Osteocyte (in vitro differentiated cells): ENCODE measurements around the gene KCNIP3. TPM values are rescaled to one million over a fixed set of nuclear protein-coding genes. Genes with fewer than 3 reads are reported as not detected.

Experiments used
- DNase-seq: peaks from one replicate; pipeline ENCODE4 v3.0.0; 2021; ENCODE audit warnings: mixed read lengths; ENCODE audit not compliant: unreplicated experiment; ENCODE audit errors: extremely low spot score
- H3K27ac Mint-ChIP-seq: one replicate; pipeline ENCODE4 v1.8.0; 2021; ENCODE audit warnings: mild to moderate bottlenecking, mixed read lengths; ENCODE audit not compliant: unreplicated experiment
- H3K27me3 Mint-ChIP-seq: one replicate; pipeline ENCODE4 v1.8.0; 2021; ENCODE audit warnings: mixed read lengths; ENCODE audit not compliant: unreplicated experiment
- H3K36me3 Mint-ChIP-seq: one replicate; pipeline ENCODE4 v1.8.0; 2021; ENCODE audit warnings: mixed read lengths; ENCODE audit not compliant: unreplicated experiment
- H3K4me1 Mint-ChIP-seq: one replicate; pipeline ENCODE4 v1.8.0; 2021; ENCODE audit warnings: mixed read lengths; ENCODE audit not compliant: unreplicated experiment
- H3K4me3 Mint-ChIP-seq: one replicate; pipeline ENCODE4 v1.8.0; 2021; ENCODE audit warnings: mild to moderate bottlenecking, moderate library complexity, mixed read lengths; ENCODE audit not compliant: unreplicated experiment
- H3K9me3 Mint-ChIP-seq: one replicate; pipeline ENCODE4 v1.8.0; 2021; ENCODE audit warnings: mixed read lengths; ENCODE audit not compliant: unreplicated experiment
- CTCF ChIP-seq: fragments of 200-600 bp; sonication (generic); IDR thresholded peaks from 2 replicates; pipeline ENCODE4 v1.5.0; 2021; ENCODE audit warnings: antibody characterized with exemption, mild to moderate bottlenecking, moderate library complexity
- total RNA-seq: library from RNA; stranded (reverse); gene quantifications from 2 replicates; pipeline ENCODE4 v1.2.1, GENCODE V29; 2021

The KCNIP3 gene
- total RNA-seq, 1 donor from 2014 or later = 1.4 TPM

DNA sequence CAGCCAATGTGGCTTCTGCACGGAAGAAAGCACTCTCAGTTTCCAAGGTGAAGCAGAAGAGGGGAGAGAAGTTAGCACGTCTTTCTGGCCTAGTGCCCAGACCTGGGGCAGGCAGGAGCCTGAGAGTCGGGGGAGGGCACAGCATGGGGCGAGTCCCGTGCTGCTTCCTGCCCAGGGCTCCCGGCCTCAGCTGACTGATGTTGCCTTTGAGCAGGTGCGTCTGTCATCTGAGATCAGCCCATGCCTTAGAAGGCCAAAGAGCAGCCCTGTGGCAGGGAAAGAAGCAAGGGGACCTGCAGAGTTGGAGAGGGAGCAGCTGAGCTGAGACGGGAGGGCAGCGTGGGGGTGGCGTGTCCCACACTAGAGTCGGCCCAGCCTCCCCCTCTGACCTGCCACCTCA is 3.3 kb downstream of the KCNIP3 start:
- DNase-seq = no peak
- Mint-ChIP-seq H3K9me3 (no peaks in the 10 kb centered on the region), H3K27ac (no peak overlapping the region), H3K4me1 (no peaks in the 10 kb centered on the region), H3K36me3 (no peaks in the 10 kb centered on the region), H3K4me3 (no peak overlapping the region), H3K27me3 (peaks cover 3% of the 10 kb centered on the region)
- no peak for TF ChIP-seq CTCF

- H3K27ac Mint-ChIP-seq = no peak overlapping the region
- H3K9me3 Mint-ChIP-seq = no peaks in the 10 kb centered on the region
- no peaks in the 10 kb centered on the region for H3K4me1 Mint-ChIP-seq
- H3K36me3 Mint-ChIP-seq = no peaks in the 10 kb centered on the region
- no peak overlapping the region for H3K4me3 Mint-ChIP-seq
- H3K27me3 Mint-ChIP-seq = peaks cover 4% of the 10 kb centered on the region
- no peak for TF ChIP-seq CTCF
- DNase-seq = no peak
Measured at GRCh38 chr2:95301186-95301585, 4.0 kb downstream of the KCNIP3 start.

DNA sequence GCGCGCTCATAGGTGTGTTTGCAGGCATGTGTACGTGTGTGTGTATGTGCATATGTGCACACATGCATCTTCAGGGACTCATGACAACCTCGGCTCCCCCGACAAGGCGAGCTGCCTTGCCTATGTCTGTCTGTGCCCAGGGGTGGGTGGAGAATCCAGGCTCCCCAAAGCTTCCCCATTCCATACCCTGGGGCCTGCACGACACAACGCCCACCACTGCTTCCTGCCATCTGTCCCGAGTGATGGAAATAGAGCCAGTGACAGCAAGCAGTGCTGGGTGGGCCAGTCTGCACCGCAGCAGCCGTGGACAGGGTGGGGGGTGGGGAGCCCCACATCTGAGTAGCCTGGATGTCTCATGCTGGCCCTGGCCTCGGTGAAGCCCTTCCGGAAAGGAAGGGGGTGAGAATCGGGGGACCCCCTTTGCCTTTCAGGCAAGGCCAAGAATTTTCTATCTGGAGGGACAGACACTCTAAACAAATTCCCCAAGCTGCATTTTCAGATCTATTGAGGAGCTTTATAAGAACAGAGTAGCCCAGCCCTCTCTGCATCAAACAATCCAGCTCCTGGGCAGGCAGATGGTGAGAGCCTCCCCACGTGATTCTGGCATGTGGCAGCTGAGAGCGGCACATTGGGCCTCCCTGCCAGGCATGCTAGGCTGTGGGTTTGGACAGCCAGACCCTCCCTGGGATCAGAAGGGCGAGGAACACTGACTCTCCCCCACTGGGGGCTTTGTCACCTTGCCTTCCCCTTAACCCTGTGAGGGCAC is 4.9 kb downstream of the KCNIP3 start:
- Mint-ChIP-seq H3K27ac (no peak overlapping the region), H3K27me3 (peaks cover 5% of the 10 kb centered on the region), H3K4me3 (no peak overlapping the region), H3K9me3 (no peaks in the 10 kb centered on the region), H3K36me3 (no peaks in the 10 kb centered on the region), H3K4me1 (no peaks in the 10 kb centered on the region)
- DNase-seq = no peak
- TF ChIP-seq CTCF = no peak

DNA sequence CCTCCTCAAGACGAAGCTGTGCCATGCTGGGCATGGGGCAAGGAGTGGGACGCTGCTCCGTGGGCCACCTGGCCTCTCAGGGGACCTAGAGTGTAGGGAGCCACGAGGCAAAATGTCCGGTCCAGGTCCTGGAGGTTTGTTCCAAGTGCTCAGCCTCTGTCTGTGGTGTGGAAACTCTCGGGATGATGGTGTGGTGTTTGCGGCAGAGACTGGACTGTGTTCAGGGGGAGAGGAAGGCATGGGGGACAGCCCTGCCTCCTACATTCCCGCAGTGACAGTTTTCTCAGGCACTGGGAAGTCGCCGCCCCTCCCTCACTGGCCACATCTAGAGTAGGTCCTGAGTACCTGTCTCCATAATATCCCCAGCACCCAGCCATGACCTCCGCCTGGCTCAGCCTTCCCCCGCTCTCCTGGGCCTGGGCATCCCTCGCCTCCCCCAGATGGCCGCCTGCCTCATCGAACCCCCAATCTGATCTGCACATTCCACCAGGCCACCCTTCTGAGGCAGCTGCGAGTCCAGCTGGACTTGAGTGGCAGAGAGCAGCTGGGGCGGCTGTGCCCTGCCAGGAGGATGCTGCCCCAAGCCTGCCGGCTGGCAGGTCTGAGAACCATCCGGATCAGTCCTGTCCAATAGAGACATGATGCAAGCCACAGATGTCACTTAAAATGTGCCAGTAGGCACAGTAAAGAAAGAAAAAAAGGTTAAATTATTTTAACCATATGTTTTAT is 6.2 kb downstream of the KCNIP3 start:
- no peaks in the 10 kb centered on the region for H3K4me1 Mint-ChIP-seq
- H3K36me3 Mint-ChIP-seq = no peaks in the 10 kb centered on the region
- H3K4me3 Mint-ChIP-seq = no peak overlapping the region
- H3K27me3 Mint-ChIP-seq = peaks cover 5% of the 10 kb centered on the region
- no peak for DNase-seq
- H3K27ac Mint-ChIP-seq = no peak overlapping the region
- TF ChIP-seq CTCF = no peak
- H3K9me3 Mint-ChIP-seq = no peaks in the 10 kb centered on the region

DNA sequence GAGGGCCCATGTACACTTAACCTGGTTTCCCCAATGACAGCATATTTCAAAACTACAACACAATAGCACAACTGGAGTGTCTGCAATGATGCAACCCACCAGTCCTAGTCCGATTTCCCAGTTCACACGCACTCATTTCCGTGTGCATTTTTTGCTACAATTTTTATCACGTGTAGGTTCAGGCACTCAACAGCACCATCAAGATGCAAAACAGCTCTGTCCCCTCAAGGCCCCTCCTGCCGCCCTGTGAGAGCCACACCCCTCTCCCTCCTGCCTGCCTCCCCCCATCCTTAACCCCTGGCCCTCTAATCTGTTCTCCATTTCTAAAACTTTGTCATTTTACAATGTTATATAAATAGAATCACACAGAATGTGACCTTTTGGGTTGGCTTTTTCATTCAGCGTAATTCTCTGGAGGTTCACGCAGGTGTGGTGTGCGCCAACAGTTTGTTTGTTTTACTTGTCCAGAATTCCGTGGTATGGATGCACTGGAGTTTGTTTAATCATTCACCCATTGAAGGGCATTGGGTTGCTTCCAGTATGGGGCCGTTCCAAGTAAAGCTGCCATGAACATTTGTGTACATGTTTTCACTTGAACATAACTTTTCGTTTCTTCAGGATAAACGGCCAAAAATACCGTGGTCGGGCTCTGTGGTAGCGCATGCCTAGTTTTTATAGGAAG is 8.4 kb downstream of the KCNIP3 start:
- no peak for DNase-seq

More for the DNA sequence above, 8.4 kb downstream of the KCNIP3 start:
- Mint-ChIP-seq H3K36me3 (no peaks in the 10 kb centered on the region), H3K27ac (no peak overlapping the region), H3K4me1 (no peaks in the 10 kb centered on the region), H3K27me3 (peaks cover 2% of the 10 kb centered on the region), H3K4me3 (no peak overlapping the region), H3K9me3 (no peaks in the 10 kb centered on the region)
- no peak for TF ChIP-seq CTCF
